IMR-90 (cell line): ENCODE measurements around the gene OPN1LW.

Experiments
- NFE2L2 ChIP-seq: fragments of 150-350 bp; IDR thresholded peaks from 2 replicates; pipeline ENCODE4 v1.6.1; 2016; ENCODE audit warnings: low read depth, mild to moderate bottlenecking, low read length
- POLR2A ChIP-seq: IDR thresholded peaks from 2 replicates; pipeline ENCODE4 v1.6.1; 2012; ENCODE audit warnings: mild to moderate bottlenecking, low read depth, low read length
- TF ChIP-seq, protein P1 (sequence below): conservative IDR thresholded peaks from 2 replicates; pipeline ENCODE4 v1.5.1; 2012; ENCODE audit warnings: mild to moderate bottlenecking, low read depth, low read length, improper control_type of control experiment

DNA sequence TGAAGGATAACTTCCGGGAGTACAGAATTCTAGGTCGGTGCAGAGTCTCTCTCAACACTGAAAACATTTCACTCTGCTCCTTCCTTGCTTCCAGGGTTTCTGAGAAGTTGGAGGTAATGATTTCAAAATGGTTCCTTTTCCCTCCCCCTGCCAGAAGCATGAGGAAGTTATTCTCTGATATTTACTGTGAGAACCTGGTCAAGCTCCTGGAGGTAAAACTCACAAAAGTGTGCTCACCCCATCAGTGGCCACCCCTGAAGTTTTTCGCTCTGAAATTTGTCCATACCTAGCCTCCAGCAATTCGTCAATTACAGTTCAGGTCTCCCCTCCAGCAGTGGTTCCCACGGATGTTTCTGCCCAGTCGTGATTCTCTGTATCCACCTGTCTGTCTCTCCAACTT lies 30.3 kb upstream of the OPN1LW start:
- TF ChIP-seq NFE2L2 (no peak), POLR2A (no peak)
- TF ChIP-seq, protein P1, sequence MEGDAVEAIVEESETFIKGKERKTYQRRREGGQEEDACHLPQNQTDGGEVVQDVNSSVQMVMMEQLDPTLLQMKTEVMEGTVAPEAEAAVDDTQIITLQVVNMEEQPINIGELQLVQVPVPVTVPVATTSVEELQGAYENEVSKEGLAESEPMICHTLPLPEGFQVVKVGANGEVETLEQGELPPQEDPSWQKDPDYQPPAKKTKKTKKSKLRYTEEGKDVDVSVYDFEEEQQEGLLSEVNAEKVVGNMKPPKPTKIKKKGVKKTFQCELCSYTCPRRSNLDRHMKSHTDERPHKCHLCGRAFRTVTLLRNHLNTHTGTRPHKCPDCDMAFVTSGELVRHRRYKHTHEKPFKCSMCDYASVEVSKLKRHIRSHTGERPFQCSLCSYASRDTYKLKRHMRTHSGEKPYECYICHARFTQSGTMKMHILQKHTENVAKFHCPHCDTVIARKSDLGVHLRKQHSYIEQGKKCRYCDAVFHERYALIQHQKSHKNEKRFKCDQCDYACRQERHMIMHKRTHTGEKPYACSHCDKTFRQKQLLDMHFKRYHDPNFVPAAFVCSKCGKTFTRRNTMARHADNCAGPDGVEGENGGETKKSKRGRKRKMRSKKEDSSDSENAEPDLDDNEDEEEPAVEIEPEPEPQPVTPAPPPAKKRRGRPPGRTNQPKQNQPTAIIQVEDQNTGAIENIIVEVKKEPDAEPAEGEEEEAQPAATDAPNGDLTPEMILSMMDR: no peak
